HG03135 (cell line): Measurements from ENCODE around the gene ACOX3.
"Not testable (repeated sequence)": the region's sequence is repeated elsewhere in the genome, so short reads cannot be mapped to it uniquely, and the experiment has no call there.

Source experiments
- ATAC-seq: cut with Tn5 transposase; IDR thresholded peaks from one replicate; pipeline ENCODE4 v1.9.1; 2021; ENCODE audit warnings: mild to moderate bottlenecking, moderate library complexity; ENCODE audit not compliant: unreplicated experiment

ACOX3 gene

GRCh38 chr4:8407756-8408155 is 32.8 kb downstream of the ACOX3 start:
- ATAC-seq, result no peak

DNA sequence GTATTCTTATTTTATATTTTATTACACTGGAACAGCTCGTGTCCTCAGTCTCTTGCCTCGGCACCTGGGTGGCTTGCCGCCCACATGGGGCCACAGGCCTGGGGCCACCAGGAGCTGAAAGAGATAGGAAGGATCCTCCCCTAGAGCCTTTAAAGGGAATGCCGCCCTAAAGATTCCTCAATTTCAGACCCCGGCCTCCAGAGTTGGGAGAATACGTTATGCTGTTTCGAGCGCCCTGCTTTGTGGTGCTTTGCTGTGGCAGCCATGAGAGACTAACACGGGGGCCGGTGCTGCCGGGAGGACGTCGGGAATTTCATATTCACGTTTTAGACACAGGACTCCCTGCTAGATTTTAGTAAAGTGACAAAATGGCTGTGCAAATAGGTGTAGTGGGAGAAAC is 33.2 kb downstream of the ACOX3 start:
- ATAC-seq, result no peak

DNA sequence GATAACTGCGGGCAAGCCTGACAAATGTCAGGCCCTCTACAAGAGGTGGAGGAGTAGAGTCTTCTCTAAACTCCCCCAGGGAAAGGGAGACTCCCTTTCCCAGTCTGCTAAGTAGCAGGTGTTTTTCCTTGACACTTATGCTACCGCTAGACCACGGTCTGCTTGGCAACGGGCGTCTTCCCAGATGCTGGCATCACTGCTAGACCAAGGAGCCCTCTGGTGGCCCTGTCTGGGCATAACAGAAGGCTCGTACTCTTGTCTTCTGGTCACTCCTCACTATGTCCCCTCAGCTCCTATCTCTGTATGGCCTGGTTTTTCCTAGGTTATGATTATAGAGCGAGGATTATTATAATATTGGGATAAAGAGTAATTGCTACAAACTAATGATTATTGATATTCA is 33.6 kb downstream of the ACOX3 start:
- not testable (repeated sequence) for ATAC-seq

GRCh38 chr4:8405516-8405875 is 35.0 kb downstream of the ACOX3 start:
- ATAC-seq, result no peak

DNA sequence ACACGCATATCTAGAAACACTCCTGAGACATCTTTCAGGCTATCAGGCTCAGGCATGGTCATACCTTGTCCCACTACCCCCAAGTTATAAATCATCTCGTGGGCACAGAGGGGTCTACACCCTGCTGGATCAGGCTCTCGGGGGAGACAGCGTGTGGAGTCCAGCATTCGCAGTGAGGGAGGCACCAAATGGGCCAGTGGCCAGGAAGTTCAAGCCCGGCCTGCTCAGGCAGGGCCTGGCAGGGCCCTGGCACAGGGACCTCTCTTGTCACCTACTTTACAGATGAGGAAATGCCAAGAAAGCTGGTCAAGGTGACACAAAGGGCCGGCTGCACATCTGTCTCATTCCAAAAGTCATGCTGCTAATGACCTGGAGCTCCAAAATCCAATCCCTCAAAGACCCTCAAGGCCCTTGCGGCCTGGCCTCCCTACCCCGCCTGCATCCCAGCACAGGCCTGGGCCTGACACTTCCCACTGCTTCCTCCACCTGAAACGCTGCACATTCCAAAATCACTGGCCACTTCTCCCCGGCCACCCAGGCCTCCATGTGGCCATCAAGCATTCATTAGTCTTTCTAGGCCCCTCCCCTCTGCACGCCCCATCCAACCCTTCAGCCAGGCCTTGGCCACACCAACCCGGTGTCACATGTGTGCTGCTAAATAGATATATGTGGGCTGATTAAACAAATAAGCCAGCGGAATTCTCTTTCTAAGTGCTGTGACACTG is 35.6 kb downstream of the ACOX3 start:
- no peak for ATAC-seq

- no peak for ATAC-seq
Observed at GRCh38 chr4:8403976-8404375, 36.5 kb downstream of the ACOX3 start.

DNA sequence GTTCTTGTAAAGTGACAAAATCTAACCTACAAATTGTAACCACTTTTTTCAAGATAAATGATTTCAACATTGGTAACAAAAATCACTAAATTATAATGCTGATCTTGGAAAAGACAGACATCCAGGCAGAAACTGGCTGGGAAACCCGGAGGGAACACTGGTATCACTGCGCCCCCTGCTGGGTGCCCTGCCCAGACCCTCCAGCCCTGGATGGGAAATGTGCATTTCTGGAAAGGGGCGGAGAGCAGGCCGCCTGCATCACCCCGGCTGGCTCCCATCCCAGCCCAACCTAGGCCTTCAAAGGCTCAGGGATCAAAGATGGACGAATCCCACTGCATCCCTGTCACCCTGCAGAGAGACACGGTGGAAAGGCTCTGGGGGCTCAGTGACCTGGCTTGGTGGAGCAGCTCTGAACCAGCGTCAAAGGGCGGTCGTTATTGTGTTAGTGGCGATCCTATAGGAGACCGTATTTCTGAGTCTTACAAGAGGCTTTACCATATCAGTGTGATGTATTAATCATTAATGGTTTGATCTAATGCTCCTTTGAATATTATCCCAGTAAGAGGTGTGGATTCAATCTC is 37.3 kb downstream of the ACOX3 start:
- no peak for ATAC-seq

DNA sequence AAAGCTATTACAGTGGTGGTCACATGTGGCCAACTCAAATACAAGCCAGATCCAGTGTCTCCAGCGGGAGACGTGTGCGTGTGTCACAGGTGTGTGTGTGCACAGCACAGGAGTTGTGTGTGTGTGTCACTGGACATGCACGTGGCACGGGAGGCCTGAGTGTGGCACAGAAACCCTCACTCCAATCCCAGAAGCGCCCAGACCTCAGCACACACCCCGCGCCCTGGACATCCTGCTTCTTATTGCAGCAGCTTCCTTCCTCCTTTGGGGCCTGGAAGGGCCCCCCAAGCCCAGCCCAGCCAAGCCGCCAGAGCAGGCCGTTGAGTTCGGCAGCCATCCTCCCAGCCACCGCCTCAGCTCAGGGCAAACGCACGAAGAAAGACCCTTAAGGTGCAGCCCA is 37.9 kb downstream of the ACOX3 start:
- no peak for ATAC-seq

GRCh38 chr4:8402181-8402597 is 38.3 kb downstream of the ACOX3 start:
- no peak for ATAC-seq

- ATAC-seq, result no peak
Observed at GRCh38 chr4:8401665-8402064, 38.9 kb downstream of the ACOX3 start.

GRCh38 chr4:8400632-8401325 is 39.7 kb downstream of the ACOX3 start:
- no peak for ATAC-seq

GRCh38 chr4:8399298-8399697 is 41.2 kb downstream of the ACOX3 start:
- no peak for ATAC-seq

- no peak for ATAC-seq
Observed at GRCh38 chr4:8398347-8398746, 42.2 kb downstream of the ACOX3 start.

DNA sequence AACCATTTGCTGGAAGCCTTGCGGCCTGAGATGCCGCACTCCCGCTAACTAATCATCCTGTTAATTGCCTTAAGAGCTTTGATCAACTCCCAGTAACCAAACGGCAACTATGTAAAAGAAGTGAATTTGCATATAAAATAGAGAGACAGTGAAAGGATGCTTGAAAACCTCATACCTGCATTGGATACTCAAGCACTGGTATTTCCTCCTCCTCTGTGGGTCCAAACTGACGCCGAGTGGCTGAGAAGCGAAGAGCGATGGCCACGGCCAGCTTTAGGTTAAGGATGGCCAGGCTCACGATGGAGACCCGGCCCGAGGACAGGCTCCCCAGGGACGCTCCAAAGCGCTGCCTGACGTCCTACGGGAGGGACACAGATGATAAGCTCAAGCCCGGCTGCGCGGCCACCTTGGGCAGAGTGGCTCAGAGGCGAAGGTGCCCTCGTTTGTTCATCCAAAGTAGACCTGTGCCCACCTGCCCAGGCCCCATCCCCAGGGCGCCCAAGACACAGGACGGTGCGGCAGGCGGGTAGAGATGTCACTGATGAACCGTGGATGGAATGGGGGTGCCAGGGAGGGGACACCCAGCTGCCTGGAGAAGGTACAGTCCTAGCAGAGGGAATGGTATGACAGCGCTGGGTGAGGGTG is 43.6 kb downstream of the ACOX3 start:
- ATAC-seq, result no peak

DNA sequence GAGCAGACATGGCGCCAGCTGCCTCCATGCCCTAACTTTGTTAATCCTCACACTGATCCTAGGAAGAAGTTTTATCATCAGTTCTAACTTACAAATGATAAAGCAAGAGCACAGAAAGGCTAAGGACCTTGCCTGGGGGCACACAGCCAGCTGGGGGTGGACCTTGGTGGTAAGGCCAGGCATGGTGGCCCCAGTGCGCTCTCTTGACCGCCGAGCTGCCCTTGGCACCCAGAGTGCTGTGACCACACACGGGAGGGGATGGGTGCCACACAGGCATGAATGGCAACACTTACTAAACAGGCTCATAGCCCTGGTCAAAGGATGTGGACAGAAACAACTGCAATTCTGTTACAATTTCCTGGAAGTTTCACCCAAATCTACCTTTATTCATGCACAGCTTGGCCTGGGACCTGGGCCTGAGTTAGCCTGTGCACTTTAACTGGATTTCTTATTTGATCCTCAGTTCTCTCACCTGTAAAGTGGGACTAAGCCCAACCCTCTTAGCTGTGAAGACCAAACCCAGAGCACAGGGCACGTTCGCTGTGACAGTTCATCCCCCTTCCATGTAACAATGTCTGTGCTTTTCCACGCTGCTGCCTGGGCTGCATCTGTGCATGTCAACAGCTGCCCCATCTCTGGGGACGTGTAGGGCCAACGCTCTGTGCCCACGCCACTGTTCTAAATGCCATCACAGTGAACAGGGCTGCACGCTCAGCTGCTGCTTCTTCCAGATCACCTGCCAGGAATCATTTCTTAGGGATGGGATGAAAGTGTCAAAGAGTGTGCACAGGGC is 44.8 kb downstream of the ACOX3 start:
- ATAC-seq, result no peak

DNA sequence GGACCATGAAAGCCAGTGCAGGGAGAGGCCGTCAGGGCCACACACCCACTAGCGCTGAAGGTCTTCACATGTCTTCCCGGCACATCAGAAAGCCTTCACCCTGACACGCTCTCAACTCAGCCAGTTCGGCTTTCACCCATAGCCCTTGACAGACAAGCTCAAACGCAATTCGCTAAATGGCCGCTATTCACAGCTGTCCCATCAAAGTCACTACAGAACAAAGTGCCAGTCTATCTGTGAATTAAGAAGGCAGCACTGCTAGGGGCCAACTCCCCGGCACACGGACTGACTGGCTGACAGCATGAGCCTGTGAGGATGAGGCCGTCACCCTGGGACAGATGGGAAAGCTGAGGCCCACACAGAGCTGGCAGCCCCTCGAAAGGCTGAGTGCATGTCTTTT is 45.7 kb downstream of the ACOX3 start:
- no peak for ATAC-seq

DNA sequence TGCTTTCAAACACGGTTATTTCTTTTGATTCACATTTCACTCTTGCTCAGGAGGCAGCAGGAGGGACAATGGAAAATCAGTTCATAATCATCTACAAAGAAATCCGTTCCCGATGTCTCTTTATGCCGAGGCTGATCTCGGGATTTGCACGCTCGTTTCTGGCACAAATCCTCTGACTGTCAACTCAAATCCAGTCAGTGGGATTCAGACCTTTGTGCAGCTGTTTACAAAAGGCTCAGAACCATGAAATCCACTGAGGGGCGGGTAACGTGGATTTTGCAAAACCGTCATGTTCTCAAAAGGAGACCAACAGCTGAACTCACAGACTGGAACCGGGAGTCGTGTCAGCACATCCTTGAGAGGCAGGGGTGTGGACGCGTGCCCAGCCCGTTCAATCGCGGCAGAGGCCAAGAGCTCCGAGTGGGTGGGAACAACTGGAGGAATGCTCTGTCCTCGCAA is 46.4 kb downstream of the ACOX3 start:
- no peak for ATAC-seq

- ATAC-seq, result no peak
Observed at GRCh38 chr4:8393593-8394038, 46.9 kb downstream of the ACOX3 start.

GRCh38 chr4:8392591-8393190 is 47.8 kb downstream of the ACOX3 start:
- no peak for ATAC-seq

DNA sequence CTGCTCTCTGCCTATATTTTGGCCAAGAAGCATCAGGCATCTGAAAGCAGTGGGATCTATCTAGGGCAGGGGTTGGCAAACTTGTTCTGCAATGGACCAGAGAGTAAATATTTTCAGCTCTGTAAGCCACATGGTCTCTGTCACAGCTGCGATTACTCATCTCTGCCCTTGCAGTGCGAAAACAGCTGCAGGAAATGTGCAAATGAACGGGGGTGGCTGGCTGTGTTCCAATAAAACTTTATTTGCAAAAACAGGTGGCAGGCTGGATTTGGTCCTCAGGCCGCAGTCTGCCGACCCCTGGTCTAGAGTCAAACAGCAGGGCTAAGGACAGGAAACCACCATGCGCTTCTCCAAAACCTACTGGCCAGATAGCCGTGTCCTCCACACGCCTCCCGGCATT is 48.6 kb downstream of the ACOX3 start:
- peak; percentile 80 for ATAC-seq
